Cardiac fibroblast (primary cell): ENCODE measurements around the gene USP44.
A peak's percentile ranks its signal among the peaks of the same experiment; 100 is the strongest.
"Not testable (repeated sequence)": the region's sequence is repeated elsewhere in the genome, so short reads cannot be mapped to it uniquely, and the experiment has no call there.

Experiments used
- DNase-seq, 2 donors: peaks; one replicate each; pipeline versions ENCODE4 v3.0.0 to v3.0.0-alpha.2; 2010; ENCODE audit warnings: low read depth in 2 of 2
- H3K4me3 ChIP-seq, 2 donors: replicated peaks in 1 of 2; 1 replicate in 1 of 2; 2 replicates in 1 of 2; pipeline ENCODE4 v1.5.1; 2011; ENCODE audit warnings: low read depth in 2 of 2, low read length in 2 of 2, mild to moderate bottlenecking in 2 of 2, moderate library complexity in 1 of 2
- CTCF ChIP-seq: IDR thresholded peaks from one replicate; pipeline ENCODE4 v1.5.1; 2011; ENCODE audit warnings: low read depth, mild to moderate bottlenecking, low read length, inconsistent platforms

Gene USP44

GRCh38 chr12:95583933-95584332 lies 32.7 kb upstream of the USP44 start:
- TF ChIP-seq CTCF: no peak
- no peak for DNase-seq
- no peak overlapping the region for H3K4me3 ChIP-seq

- no peak overlapping the region for H3K4me3 ChIP-seq
- DNase-seq: peak; percentile 65 to 78
- peak; percentile 55 for TF ChIP-seq CTCF
Measured at GRCh38 chr12:95582230-95583058, 31.2 kb upstream of the USP44 start.

- no peak overlapping the region for H3K4me3 ChIP-seq
- no peak for DNase-seq
- TF ChIP-seq CTCF: no peak
Measured at GRCh38 chr12:95577820-95578219, 26.5 kb upstream of the USP44 start.

- DNase-seq: peak; percentile 56 to 58
- H3K4me3 ChIP-seq: no peak overlapping the region
- TF ChIP-seq CTCF: peak; percentile 73
Measured at GRCh38 chr12:95574799-95575452, 23.6 kb upstream of the USP44 start.

GRCh38 chr12:95573951-95574576 lies 22.8 kb upstream of the USP44 start:
- TF ChIP-seq CTCF: no peak
- DNase-seq: no peak
- no peak overlapping the region for H3K4me3 ChIP-seq

- no peak for DNase-seq
- TF ChIP-seq CTCF: no peak
- no peak overlapping the region for H3K4me3 ChIP-seq
Measured at GRCh38 chr12:95571369-95571768, 20.1 kb upstream of the USP44 start.

GRCh38 chr12:95568045-95568444 lies 16.8 kb upstream of the USP44 start:
- DNase-seq, H3K4me3 ChIP-seq: not testable (repeated sequence)
